Left kidney (tissue), 8 donors: ENCODE results near the gene INSR. TPM values are rescaled to one million over a fixed set of nuclear protein-coding genes. Genes with fewer than 3 reads are reported as not detected.
"Not testable (repeated sequence)": the region's sequence is repeated elsewhere in the genome, so short reads cannot be mapped to it uniquely, and the experiment has no call there.

Experiments used
- DNase-seq: peaks from one replicate; pipeline ENCODE4 v3.0.0-alpha.2; 2013
- long read RNA-seq, 8 donors: transcript quantifications; one replicate each; lab custom pipeline, GENCODE V29; 2026
- polyA plus RNA-seq: library from polyadenylated mRNA; unstranded; fragments of 120-200 nt; gene quantifications from one replicate; pipeline ENCODE4 v1.2.1, GENCODE V29; 2013; ENCODE audit not compliant: insufficient read length

INSR gene
- 32.1 TPM for polyA plus RNA-seq
- long read RNA-seq, donor 1, full-length matches to known transcripts = 3 of 3 reads
- long read RNA-seq, donor 1, partial matches to known transcripts = 0 of 3 reads
- long read RNA-seq, donor 1, other reads (novel, unspliced or antisense) = 0 of 3 reads
- long read RNA-seq, donor 2, full-length matches to known transcripts = 4 of 4 reads
- long read RNA-seq, donor 2, partial matches to known transcripts = 0 of 4 reads
- long read RNA-seq, donor 2, other reads (novel, unspliced or antisense) = 0 of 4 reads
- long read RNA-seq, donor 3, partial matches to known transcripts = 0 of 3 reads
- long read RNA-seq, donor 3, other reads (novel, unspliced or antisense) = 0 of 3 reads
- long read RNA-seq, donor 4 = 0 reads
- long read RNA-seq, donor 5, full-length matches to known transcripts = 2 of 2 reads
- long read RNA-seq, donor 5, partial matches to known transcripts = 0 of 2 reads
- long read RNA-seq, donor 5, other reads (novel, unspliced or antisense) = 0 of 2 reads
- long read RNA-seq, donor 6, full-length matches to known transcripts = 1 of 1 reads
- long read RNA-seq, donor 6, partial matches to known transcripts = 0 of 1 reads
- long read RNA-seq, donor 6, other reads (novel, unspliced or antisense) = 0 of 1 reads
- long read RNA-seq, donor 7, full-length matches to known transcripts = 2 of 2 reads
- long read RNA-seq, donor 7, partial matches to known transcripts = 0 of 2 reads
- long read RNA-seq, donor 7, other reads (novel, unspliced or antisense) = 0 of 2 reads
- long read RNA-seq, donor 8, full-length matches to known transcripts = 1 of 1 reads
- long read RNA-seq, donor 8, partial matches to known transcripts = 0 of 1 reads
- long read RNA-seq, donor 8, other reads (novel, unspliced or antisense) = 0 of 1 reads

DNA sequence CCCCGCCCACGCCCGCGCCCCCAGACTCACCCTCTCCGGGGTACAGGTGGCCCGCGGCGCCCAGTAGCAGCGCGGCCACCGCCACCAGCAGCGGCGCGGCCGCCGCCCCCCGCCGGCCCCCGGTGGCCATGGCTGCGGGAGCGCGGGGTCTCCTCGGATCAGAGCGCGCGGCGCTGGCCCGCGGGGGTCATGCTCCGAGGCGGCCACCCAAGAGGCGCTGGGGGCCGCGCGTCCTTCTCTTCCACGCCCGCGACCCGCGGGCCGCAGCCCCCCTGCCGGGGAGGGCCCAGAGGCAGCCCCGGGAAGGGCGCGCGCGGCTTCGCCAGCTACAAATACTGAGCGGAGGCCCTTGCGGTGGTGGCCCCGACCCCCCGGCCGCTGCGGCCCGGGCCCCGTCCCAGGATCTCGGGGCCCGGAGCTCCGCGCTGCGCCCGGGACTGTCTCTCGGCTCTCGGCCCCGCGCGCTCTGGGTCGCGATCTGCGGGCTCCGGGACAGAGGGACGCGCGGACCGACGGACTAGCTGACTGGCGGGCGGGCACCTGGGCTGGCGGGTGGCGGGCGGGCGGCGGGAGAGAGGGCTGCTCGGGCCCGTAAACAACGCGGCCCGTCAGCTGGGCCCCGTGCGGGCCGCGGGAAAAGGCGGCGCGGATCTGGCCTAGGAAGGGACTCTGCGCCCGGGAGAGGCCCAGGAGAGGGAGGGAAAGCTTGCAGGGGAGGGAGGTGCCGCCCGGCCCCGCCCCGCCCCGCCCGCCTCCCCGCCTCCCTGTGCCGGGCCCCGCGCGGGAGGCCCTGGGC, at the start of gene INSR:
Gene INSR (minus strand): TSS at position 653 of the 796 bp plus-strand sequence. CDS start 523 bp downstream, at position 130.
- peak; percentile 86 for DNase-seq

DNA sequence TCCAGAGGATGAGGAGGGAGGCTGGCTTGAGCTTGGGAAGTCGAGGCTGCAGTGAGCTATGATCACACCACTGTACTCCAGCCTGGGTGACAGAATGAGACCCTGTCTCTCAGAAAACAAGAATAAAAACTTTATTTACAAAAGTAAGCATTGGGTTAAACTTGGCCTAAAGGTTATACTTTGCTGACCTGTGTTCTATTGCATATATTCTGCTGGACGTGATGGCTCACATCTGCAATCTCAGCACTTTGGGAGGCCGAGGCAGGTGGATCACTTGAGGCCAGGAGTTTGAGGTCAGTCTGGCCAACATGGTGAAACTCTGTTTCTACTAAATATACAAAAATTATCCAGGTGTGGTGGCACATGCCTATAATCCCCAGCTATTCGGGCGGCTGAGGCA, 47.9 kb upstream of the INSR start:
- DNase-seq = no peak

DNA sequence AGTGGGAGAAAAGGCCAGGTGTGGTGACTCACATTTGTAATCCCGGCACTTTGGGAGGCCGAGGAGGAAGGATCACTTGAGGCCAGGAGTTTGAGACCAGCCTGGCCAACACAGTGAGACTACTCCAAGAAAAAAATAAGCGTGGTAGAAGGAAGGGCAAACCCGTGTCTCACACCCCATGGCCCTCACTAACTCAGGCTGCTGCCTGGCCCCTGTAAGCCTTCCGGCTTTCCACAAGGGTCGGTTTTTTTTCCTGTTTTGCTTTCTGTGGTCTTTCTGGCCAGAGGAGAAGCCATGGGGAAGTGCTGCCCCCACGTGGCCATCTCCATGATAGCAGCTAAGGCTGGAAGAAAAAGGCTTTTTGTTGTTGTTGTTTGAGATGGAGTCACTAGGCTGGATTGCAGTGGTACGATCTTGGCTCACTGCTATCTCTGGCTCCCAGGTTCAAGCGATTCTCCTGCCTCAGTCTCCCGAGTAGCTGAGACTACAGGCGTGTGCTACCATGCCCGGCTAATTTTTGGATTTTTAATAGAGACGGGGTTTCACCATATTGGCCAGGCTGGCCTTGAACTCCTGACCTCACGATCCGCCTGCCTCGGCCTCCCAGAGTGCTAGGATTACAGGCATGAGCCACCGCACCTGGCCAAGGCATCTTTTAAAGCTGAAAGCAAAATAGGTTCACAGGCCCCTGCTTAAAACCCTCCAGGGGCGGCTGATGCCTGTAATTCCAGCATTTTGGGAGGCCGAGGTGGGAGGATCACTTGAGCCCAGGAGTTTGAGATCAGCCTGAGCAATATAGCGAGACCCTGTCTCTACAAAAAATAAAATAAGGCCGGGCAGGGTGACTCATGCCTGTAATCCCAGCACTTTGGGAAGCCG, 47.0 kb upstream of the INSR start:
- DNase-seq = peak; percentile 87

DNA sequence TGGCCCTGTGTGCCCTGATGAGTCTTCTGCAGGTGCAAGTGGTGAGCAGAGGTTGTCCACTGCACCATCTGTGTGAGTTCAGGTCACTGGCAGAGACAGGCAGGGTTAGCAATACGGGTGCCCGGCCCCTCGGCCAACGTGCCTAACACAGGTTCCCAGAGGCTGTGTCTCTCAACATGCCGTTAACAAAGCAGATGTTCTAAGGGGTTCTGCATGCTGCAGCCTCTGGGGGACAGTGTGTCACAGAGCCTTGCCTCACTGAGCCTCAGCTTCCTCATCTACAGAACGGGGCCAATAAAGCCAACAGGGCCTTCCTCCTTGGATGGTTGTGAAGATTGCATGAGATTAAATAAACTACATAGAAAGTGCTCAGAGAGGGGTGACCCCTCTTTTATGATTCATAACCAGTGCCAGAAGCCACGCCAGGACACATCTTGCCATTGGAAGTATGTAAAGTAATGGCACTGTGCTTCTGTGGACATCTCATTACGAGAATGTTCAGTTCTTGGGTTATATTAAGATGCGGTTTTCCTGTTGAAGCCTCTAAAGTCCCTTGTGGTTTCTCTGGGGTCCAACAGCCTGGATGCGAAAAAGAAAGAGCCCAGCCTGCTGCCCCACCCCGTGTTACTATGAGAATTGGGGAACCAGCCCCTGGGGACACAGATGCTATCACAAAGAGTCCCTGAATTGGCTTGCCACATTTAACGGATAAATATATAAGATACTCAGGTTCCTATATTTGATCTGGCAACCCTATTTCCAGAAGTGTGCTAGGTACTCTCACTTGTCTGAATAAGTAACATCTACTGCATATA, 43.4 kb upstream of the INSR start:
- no peak for DNase-seq

DNA sequence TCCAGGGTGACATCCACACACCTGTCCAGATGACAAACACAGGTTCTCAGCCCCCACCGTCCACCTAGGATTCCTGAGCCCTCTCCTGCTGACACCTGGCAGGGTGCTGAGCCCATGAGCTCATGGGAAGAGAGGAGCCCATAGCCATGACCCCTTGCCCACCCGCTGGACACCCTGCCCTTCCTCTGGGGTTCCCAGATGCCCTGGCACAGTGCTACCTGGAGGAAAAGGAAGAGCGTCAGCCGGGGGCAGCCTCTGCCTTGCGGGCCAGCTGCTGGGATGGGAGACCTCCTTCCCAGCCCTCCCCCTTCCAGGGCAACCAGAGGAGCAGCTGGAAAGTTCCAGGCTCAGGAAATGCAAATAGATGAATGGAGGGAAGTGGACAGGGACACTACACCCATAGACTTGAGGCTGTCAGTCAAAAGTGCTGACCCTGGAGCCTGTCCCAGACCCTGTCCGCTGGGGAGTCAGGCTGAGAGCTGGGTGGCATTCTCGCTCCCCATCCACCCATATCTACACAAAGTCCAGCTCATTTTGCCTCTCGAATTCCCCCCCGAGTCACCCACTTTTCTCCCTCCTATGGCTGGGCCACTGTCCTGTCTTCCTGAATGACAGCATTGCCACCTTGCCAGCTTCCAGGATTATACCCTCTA, 42.2 kb upstream of the INSR start:
- DNase-seq = no peak

DNA sequence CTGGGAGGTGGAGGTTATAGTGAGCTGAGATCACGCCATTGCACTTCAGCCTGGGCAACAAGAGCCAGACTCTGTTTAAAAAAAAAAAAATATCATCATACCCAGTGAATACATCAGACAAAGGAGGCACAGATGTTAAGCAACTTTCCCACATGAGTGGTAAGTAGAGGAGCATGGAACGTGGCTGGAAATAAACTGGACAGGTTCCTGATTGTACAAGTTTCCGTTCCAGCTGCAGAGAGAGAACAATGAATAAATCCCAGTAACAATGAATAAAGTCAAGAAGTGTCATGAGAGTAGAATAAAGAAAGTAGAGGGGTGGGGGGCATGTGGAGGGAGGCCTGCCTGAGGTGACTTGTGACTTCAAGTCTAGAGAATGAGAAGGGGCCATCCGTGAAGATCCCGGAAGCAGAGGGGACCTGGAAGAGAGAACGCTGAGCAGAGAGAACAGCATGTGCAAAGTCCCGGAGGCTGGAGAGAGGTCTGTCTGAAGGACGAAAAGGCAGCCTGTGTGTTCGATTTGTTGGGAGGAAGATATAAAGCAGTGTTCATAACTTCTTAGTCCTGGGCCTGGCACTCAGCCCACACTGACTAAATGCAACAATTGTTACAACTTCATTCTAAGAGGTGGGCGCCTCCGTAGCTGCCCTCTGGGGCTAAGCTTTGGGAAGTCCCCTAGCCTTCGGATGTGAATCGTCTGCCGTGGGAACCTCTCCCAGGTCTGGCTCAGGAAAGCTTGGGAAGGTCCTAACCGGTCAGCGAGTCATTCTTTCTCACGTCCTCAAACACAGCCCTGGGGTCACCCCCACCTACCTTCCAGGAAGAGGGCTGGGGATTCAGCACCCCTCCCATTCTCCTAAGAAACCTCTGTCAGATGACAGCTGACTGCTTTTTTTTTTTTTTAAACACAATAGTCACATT, 39.2 kb upstream of the INSR start:
- no peak for DNase-seq

DNA sequence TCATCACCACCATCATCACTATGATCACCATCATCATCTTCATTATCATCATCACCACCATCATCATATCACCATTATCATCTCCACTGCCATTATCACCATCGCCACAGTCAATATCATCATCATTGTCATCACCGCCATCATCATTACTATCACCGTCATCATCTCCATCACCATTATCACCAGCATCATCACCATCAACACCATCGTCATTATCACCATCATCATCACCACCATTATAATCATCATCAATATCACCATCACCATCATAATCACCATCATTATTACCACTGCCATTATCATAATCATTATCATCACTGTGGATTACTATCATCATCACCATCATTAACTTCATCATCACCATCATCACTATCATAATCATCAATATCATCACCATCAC, 37.2 kb upstream of the INSR start:
- DNase-seq = no peak

DNA sequence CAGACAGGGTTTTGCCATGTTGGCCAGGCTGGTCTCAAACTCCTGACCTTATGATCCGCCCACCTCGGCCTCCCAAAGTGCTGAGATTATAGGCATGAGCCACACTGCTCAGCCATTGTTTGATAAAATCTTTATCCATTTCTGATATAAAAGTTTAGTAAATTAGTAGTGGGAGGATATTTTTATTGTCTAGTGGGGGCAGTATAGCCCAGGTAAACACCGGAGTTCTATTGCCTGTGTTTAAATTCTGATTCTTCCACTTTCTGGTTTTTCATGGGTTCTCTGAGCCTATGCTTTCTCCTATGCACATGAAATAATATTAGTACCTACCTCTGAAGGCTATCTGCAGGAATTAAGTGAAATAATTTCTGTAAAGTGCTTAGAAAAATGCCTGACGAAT, 34.4 kb upstream of the INSR start:
- DNase-seq = no peak

DNA sequence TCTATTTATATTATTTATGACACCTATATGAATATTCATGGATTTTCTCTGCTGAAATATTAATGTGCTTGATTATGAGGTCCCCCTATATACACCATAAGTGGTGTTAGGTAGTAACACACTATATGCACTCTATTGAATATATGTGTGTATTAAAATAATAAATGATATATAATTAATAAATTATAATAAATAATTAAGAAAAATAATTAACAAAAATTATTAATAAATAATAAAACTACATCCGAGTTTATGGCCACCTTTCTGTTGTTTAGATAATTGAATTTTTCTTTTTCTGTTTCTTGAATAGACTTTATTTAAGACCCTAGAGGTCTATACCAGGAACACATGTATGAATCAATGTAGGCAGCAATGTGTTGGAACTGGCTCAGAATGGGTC, 33.6 kb upstream of the INSR start:
- DNase-seq = no peak

DNA sequence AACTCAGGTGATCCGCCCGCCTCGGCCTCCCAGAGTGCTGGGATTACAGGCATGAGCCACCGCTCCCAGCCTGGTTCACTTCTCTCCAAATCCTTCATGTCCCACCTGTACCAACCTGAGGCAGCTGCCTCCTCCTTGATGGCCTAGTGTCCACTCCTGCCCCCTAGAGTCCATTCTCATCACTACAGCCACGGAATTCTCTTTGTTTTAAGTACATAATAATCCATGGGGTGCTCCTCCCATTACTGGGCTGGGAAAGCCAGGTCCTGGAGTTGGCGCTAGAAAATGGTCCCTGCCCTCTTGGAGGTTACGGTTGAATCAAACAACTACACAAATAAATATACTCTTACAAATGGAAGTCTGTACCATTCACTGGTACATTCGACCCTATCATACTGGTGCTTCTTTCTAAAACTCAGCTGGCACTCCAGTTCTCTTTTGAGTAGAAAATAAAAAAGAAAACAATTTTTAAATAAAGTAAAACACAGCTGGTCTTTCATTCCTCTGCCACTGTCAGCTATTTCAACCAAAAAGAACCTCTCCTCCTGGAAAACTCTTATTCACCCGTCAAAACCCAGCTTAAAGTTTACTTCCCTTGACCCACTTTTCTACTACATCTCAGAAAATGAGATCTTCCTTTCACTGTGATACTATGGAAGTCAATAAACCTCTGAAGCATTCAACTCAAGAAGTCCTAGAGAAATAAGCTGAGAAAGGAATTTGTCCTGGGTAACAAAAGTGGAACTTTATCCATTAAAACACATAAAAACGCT, 32.1 kb upstream of the INSR start:
- DNase-seq = no peak

DNA sequence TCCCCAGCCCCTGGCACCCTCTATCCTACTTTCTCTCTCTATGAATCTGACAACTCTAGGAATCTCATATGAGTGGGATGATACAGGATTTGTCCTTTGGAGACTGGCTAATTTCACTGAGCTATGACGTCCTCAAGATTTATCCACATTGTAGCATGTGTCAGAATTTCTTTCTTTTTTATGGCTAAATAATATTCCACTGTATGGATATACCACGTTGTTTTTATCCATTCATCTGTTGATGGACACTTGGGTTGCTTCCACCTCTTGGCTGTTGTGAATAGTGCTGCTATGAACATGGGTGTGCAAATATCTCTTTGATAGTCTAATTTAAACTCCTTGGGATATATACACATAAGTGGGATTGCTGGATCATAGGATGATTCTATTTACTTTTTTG, 24.0 kb upstream of the INSR start:
- no peak for DNase-seq

DNA sequence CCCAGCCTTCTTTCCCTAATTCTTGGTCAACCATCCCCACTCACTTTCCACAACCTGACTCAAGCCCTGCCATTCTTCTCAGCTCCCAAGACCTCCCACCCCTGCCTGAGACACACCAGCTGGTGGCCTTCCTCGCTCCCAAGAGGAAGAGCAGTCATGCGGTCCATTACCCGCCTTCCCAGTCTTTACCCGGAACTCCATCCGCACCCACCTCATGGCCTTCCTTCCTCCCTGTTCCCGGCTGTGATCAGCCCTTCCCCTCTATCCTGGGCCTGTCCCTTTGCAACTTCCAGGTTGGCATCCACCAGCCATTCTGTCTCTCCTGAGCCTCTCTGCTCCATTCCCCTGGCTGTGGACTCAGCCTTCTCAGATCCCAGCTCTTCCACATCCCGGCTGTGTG, 18.6 kb upstream of the INSR start:
- DNase-seq = no peak

DNA sequence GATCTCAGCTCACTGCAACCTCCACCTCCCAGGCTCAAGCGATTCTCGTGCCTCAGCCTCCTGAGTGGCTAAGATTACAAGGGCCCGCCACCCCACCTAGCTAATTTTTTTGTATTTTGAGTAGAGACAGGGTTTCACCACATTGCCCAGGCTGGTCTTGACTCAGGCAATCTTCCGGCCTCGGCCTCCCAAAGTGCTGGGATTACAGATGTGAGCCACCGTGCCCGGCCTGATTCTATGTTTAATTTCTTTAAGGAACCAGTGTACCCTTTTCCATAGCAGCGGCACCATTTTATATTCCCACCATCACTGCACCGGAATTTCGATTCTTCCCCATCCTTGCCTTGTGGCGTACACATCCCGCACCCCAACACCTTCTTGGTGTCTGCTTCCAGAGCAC, 17.7 kb upstream of the INSR start:
- no peak for DNase-seq

DNA sequence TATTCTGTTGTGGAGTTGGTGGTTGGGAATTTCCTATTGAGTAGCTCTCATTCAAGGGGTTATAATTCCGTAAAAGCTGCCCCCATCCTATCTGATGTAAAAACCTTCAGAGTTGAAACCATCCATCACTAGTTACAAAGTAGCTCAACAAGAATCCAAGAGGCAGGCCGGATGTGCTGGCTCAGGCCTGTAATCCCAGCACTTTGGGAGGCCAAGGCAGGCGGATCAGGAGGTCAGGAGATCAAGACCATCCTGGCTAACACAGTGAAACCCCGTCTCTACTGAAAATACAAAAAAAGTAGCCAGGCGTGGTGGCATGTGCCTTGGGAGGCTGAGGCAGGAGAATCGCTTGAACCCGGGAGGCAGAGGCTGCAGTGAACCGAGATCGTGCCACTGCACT, 14.1 kb upstream of the INSR start:
- DNase-seq = not testable (repeated sequence)

DNA sequence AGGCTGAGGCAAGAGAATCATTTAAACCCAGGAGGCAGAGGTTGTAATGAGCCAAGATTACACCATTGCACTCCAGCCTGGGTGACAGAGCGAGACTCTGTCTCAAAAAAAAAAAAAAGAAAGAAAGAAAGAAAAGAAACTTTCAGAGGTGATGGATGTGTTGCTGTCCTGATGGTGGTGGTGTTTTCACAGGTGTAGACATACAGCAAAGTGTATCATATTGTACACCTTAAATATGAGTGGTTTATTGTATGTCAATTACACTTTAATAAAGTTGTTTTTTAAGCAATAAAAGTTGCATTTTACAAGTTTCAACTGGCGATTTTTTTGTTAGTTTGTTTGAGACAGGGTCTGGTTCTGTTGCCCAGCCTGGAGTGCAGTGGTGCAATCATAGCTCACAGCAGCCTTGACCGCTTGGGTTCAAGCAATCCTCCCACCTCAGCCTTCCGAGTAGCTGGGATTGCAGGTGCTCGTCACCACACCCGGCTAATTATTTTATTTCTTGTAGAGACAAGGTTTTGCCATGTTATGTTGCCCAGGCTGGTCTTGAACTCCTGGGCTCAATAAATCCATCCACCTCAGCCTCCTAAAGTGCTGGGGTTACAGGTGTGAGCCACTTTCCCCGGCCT, 13.5 kb upstream of the INSR start:
- DNase-seq = no peak

DNA sequence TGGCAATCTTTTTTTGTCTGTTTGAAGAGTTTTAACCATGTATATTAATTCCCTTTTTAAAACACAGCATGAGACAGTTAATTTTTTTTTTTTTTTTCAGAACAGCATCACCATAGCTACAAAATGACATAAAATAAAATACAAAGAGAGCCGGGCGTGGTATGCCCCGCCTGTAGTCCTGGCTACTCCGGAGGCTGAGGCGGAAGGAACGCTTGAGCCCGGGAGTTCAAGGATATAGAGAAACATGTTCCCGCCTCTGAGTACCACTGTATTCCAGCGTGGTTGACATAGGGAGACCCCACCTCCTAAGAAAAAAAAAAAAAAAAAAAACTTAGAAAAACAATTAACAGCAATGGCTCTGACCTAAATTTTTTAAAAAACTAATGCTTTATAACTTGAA, 10.0 kb upstream of the INSR start:
- no peak for DNase-seq

DNA sequence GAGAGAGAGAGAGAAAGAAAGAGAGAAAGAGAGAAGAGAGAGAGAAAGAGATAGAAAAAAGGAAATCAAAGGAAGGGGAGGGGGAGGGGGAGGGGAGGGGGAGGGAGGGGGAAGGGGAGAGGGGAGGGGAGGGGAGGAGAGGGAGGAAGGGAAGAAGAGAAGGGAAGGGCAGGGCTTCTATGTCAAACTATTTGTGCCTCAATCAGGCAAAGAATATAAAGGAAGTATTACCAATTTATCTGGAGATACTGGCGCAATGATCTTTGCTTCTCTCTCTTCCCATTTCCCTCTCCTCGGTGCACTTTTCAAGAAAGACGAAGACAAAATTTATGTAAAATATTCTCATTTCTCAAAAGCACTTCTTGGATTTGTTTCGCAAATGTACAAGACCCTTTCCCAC, 9.3 kb upstream of the INSR start:
- no peak for DNase-seq

DNA sequence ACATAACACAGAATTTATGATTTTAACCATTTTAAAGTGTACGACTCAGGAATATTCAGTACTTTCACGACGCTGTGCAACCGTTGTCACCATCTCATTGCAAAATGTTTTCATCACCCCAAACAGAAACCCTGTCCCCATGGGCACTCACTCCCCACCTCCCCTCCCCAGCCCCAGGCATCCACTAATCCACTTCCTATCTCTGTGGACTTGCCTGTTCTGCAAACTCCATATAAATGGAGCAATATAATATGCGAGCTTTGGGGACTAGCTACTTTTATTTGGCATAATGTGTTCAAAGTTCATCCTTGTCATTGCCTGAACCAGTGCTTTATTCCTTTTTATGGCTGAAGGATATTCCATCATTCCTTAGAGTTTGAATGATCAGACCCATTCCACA, 7.3 kb upstream of the INSR start:
- no peak for DNase-seq
